Stomach (tissue), 4 donors: ENCODE results near the gene PITPNC1.

Source experiments
- CTCF ChIP-seq, 7 experiments: fragments of 450-650 bp in 4 of 7; fragments of 200-600 bp in 3 of 7; sonication (generic) in 3 of 7; IDR thresholded peaks; one replicate each; pipeline ENCODE4 v1.5.1; 2016 to 2019; ENCODE audit warnings: antibody characterized with exemption in 7 of 7, control low read depth in 2 of 7, mild to moderate bottlenecking in 1 of 7
- EP300 ChIP-seq: sonication (generic); formaldehyde crosslinking; IDR thresholded peaks from one replicate; pipeline ENCODE4 v1.6.1; 2017; ENCODE audit warnings: antibody characterized with exemption
- POLR2A ChIP-seq, 4 donors: fragments of 450-650 bp; IDR thresholded peaks; one replicate each; pipeline ENCODE4 v1.6.1; 2016; ENCODE audit warnings: antibody characterized with exemption in 4 of 4, control low read depth in 2 of 4, mild to moderate bottlenecking in 1 of 4, moderate library complexity in 1 of 4
- POLR2AphosphoS5 ChIP-seq, 3 donors: sonication (generic); formaldehyde crosslinking; IDR thresholded peaks; one replicate each; pipeline ENCODE4 v1.6.1; 2016; ENCODE audit warnings: antibody characterized with exemption in 3 of 3

- TF ChIP-seq CTCF (IDR thresholded peaks at IDR 0.05) (no peak), POLR2AphosphoS5 (IDR thresholded peaks at IDR 0.05) (no peak), POLR2A (IDR thresholded peaks at IDR 0.05) (no peak), EP300 (no peak)
Observed at GRCh38 chr17:67328026-67328425, 49.1 kb upstream of the PITPNC1 start.
